HG02759 (cell line): ENCODE data around the gene MTA2.
A peak's percentile ranks its signal among the peaks of the same experiment; 100 is the strongest.
"Not testable (repeated sequence)": the region's sequence is repeated elsewhere in the genome, so short reads cannot be mapped to it uniquely, and the experiment has no call there.

Experiments used
- ATAC-seq: cut with Tn5 transposase; IDR thresholded peaks from one replicate; pipeline ENCODE4 v1.9.1; 2021; ENCODE audit warnings: mild to moderate bottlenecking, moderate library complexity; ENCODE audit not compliant: unreplicated experiment

Gene MTA2

GRCh38 chr11:62567018-62567633, 34.5 kb downstream of the MTA2 start:
- ATAC-seq = no peak

- no peak for ATAC-seq
These were observed 35.4 kb downstream of the MTA2 start for GRCh38 chr11:62566247-62566646.

GRCh38 chr11:62565100-62565802, 36.4 kb downstream of the MTA2 start:
- ATAC-seq = no peak

GRCh38 chr11:62561677-62562230, 39.9 kb downstream of the MTA2 start:
- not testable (repeated sequence) for ATAC-seq

- no peak for ATAC-seq
These were observed 41.0 kb downstream of the MTA2 start for GRCh38 chr11:62560566-62561103.

DNA sequence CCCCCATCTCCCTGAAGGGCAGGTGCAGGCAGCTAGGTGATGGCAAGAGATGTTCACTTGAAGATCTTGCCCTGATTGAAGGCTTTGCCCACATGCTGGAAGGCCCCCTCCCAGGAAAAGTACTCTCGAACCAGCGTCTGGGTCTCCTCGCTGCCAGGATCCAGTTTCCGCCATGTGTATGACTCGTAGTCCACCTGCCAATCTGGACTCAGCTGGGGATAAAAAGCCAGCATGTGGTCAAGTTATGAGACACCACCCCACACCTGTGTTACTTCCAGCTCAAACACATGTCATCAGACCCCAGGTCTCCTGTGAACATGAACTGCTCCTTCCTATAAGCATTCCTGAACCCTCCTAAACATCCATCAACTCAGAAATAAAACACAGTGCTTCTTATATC, 42.0 kb downstream of the MTA2 start:
- ATAC-seq = not testable (repeated sequence)

DNA sequence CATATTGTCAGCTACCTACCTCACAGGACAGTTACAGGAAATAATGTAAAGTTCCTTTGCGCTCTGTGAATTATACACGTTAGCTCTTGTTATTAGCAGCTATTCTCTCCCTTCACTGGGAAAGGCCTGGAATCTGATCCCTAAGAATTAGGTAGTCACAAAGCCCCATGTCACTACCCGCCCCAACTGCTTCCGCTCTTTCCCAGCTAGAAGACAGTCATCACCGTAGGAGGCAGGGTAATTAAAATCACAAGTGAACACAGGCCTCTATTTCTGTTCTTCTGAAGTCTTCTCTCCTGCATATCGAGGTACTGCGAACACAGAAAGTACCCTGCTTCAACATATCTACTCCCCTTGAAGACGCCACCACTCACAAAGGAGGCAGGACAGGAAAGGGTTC, 42.5 kb downstream of the MTA2 start:
- no peak for ATAC-seq

- ATAC-seq = no peak
These were observed 43.0 kb downstream of the MTA2 start for GRCh38 chr11:62558669-62559068.

DNA sequence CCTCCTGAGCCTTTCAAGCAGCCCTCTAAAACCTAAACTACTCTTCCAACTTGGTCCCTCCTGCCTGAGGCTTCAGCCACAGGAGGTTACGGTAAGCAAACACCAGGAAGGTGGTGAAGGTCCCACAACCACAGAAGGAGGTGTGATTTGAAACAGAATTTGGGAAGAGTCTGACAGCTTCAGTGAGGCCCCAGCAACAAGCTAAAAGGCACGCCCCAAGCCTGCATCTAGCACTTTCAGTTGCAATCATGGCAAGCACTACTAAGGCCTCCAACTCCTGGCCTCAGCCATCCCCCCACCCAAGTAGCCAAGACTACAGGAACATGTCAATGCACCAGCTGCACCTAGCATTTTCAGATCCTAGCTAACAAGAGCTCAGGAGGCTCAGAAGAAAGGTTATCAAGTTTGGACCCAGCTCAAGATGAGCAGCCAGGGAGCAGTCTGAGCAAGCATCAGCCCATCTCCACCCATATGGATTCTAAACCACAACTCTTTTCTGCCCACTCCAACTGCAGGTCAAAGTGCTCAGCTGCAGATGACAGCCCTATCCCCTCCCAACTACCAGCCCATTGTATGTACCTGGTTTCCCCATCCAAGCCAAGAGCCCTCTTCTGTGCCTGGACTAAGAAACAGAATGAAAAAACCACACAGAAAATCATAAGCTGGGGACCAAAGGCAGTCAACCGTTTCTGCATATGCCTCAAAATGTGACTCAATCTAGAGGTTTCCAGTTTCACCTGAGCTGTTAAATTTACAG, 44.6 kb downstream of the MTA2 start:
- peak; percentile 9 for ATAC-seq

- peak; percentile 41 for ATAC-seq
These were observed 45.4 kb downstream of the MTA2 start for GRCh38 chr11:62556108-62556874.

GRCh38 chr11:62555464-62556107, 46.1 kb downstream of the MTA2 start:
- peak; percentile 48 for ATAC-seq

DNA sequence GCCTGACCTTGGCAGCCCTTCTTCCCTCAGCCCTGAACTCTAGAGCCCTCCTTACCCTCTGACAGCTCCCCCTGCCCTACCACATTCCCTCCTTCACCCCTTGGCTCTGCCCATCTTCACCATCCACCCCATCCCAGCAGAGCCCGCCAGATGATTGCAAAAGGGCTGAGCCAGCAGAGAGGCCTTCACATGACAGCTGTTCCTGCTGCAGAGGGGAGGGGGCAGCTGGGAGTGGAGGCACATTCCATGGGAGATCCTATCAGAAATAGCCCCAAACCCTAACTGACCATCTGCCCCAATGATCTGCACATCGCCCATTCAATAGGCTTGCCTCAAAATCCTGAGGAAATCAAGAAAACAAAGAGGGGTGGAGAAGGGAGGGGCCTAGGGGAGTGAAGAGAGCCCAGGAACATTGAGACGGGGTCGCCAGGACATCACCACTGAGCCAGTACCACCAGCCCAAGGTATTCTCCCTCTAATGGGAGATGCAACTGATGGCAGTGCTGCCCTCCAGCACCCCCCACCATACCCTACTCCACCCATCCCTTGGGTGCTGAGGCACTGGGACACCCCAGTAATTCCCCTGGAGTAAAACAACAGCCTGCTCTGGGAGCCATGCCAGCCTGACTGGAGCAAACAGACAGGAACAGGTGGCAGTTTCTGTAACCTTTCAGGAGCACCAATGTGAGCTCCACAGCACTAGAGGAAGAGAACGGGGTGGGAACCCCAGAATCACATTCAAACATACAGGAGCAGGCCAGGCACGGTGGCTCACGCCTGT, 47.1 kb downstream of the MTA2 start:
- no peak for ATAC-seq

DNA sequence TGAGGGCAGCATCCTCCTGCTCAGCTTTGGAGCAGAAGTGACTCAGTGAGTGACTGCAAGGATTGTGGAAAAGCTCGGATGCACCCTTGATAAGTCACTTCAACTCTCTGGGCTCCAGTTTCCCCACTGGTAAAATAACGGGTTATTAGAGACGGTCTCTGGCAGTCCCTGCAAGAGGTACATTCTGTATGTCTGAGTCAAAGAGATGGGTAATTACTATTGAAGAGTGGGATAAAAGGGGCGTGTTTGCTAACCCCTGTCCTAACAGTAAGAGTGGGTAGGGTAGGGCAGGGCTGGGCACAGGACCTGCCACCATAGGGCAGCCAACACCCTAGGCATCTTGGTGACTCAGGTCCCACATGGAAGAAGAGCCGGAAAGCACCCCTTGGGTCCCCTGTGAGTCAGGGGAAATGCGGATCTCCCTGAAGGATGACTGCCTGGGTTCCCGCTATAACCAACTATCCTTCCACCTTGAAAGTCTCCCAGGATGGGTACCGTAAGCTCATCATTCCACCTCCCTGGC, 47.8 kb downstream of the MTA2 start:
- ATAC-seq = no peak

DNA sequence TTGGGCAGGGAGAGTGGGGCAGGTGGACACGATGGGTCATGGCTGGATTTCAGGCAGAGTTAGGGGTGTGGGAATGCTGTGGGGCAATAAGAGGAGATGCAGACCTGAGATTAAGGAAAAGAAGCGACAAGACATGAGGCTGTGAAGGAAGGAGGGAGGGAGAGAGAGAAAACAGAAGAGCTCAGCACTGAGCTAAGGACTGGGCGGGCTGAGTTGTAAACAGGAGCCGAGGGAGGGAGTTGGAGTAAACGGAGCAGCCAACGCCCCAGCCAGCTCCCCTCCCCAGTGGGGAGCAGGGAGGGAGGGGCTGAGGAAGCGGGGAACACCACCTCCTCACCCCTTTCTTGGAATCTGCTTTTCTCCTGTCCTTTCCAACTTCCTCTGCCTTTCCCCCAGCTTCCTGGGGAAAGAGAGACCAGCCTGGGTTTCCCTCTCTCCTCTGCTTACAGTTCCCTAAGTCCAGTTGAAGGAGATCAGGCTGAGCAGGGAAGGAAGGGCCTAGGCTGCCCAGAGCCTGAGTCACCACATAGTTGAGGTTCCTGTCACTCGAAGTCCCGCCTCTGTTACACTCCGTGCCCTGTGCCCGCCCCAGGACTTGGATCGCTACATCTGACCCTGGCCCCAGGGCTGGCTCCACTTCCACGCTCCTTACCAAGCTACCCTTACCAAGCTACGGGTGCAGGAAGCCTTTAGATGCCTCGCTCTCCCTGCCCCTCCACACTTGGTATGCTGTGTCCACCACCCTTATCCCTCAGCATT, 48.4 kb downstream of the MTA2 start:
- no peak for ATAC-seq

DNA sequence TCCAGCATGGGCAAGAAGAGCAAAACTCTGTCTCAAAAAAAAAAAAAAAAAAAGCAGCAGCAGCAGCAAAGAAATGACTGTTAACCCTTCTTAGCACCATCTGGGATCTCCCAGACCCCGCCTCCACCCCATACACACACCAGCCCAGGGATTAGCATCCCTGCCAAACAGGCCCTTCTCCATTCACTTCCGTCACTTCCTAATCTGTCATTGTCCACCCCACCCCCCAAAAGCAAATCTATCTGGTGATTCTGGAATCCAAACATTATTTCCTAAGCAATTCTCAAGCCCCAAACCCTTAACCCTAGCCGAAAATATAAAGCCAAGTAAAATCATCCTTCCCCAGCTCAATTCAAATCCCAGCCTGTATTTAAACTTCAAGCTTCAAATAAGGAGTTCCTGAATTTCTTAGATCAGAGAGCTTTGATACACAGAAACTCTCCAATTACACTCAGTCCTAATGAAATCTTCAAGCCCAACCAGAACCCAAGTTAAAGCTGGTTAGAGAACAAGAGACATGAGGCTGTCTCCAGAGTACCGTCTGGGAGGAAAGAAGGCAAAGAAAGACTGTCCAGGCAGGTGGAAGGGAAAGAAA, 49.1 kb downstream of the MTA2 start:
- no peak for ATAC-seq

DNA sequence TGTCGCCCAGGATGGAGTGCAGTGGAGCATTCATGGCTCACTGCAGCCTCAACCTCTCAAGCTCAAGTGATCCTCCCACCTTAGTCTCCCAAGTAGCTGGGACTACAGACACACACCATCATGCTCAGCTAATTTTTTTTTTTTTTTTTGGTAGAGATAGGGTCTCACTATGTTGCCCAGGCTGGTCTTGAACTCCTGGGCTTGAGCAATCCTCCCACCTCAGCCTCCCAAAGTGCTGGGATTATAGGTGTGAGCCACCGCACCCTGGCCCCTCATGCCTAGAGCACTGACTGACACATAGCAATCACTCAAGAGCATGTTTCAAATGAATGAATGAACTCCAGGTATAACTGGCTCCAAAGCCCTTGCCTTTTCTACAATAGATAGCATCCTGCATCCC, 51.2 kb downstream of the MTA2 start:
- ATAC-seq = not testable (repeated sequence)

GRCh38 chr11:62548545-62549335, 52.9 kb downstream of the MTA2 start:
- ATAC-seq = no peak
